ENCODE data around the gene KIDINS220.
A peak's percentile ranks its signal among the peaks of the same experiment; 100 is the strongest.

KIDINS220 gene

GRCh38 chr2:8819194-8819593 lies 18.2 kb downstream of the KIDINS220 start:
- no peak overlapping the region for H3K27ac ChIP-seq
- peaks cover 22% of the 10 kb centered on the region for H3K36me3 ChIP-seq
- H3K4me3 ChIP-seq (ENCODE audit: low read depth, low read length): no peak overlapping the region
- H3K27me3 ChIP-seq (ENCODE audit: insufficient read depth, low read depth, severe bottlenecking): no peaks in the 10 kb centered on the region
- H3K9me3 ChIP-seq (ENCODE audit: severe bottlenecking): no peaks in the 10 kb centered on the region
- no peak for DNase-seq
- no peak for TF ChIP-seq CTCF (IDR thresholded peaks at IDR 0.05; ENCODE audit: low read depth, low read length)

GRCh38 chr2:8817221-8817620 lies 20.2 kb downstream of the KIDINS220 start:
- H3K9me3 ChIP-seq (ENCODE audit: severe bottlenecking): no peaks in the 10 kb centered on the region
- no peak for TF ChIP-seq CTCF (IDR thresholded peaks at IDR 0.05; ENCODE audit: low read depth, low read length)
- no peak overlapping the region for H3K4me3 ChIP-seq (ENCODE audit: low read depth, low read length)
- no peak overlapping the region for H3K27ac ChIP-seq
- DNase-seq: no peak
- H3K27me3 ChIP-seq (ENCODE audit: insufficient read depth, low read depth, severe bottlenecking): no peaks in the 10 kb centered on the region
- H3K36me3 ChIP-seq: peaks cover 21% of the 10 kb centered on the region; the same call in 1 of the 2 replicates

- no peak for TF ChIP-seq CTCF (IDR thresholded peaks at IDR 0.05; ENCODE audit: low read depth, low read length)
- H3K27ac ChIP-seq: peak overlapping the region; percentile 77
- no peaks in the 10 kb centered on the region for H3K27me3 ChIP-seq (ENCODE audit: insufficient read depth, low read depth, severe bottlenecking)
- H3K4me3 ChIP-seq (ENCODE audit: low read depth, low read length): no peak overlapping the region
- no peak for DNase-seq
- H3K36me3 ChIP-seq: peaks cover 56% of the 10 kb centered on the region
- H3K9me3 ChIP-seq (ENCODE audit: severe bottlenecking): no peaks in the 10 kb centered on the region
Measured at GRCh38 chr2:8806885-8807704, 30.3 kb downstream of the KIDINS220 start.

- no peak overlapping the region for H3K4me3 ChIP-seq (ENCODE audit: low read depth, low read length)
- no peak overlapping the region for H3K27ac ChIP-seq
- no peaks in the 10 kb centered on the region for H3K27me3 ChIP-seq (ENCODE audit: insufficient read depth, low read depth, severe bottlenecking)
- H3K36me3 ChIP-seq: peaks cover 63% of the 10 kb centered on the region
- no peak for DNase-seq
- TF ChIP-seq CTCF (IDR thresholded peaks at IDR 0.05; ENCODE audit: low read depth, low read length): no peak
- no peaks in the 10 kb centered on the region for H3K9me3 ChIP-seq (ENCODE audit: severe bottlenecking)
Measured at GRCh38 chr2:8805278-8806210, 31.9 kb downstream of the KIDINS220 start.

GRCh38 chr2:8803658-8804379 lies 33.6 kb downstream of the KIDINS220 start:
- Histone ChIP-seq H3K4me3 (ENCODE audit: low read depth, low read length) (no peak overlapping the region), H3K9me3 (ENCODE audit: severe bottlenecking) (no peaks in the 10 kb centered on the region), H3K36me3 (peaks cover 56% of the 10 kb centered on the region), H3K27ac (no peak overlapping the region), H3K27me3 (ENCODE audit: insufficient read depth, low read depth, severe bottlenecking) (no peaks in the 10 kb centered on the region)
- DNase-seq: no peak
- TF ChIP-seq CTCF (IDR thresholded peaks at IDR 0.05; ENCODE audit: low read depth, low read length): no peak
